Measurements from ENCODE around the gene ATG5. TPM values are rescaled to one million over a fixed set of nuclear protein-coding genes. Genes with fewer than 3 reads are reported as not detected.

ATG5 gene
- total RNA-seq, 4 donors from 2014 or later = 25.3 to 47.8 (median 35.2) TPM

DNA sequence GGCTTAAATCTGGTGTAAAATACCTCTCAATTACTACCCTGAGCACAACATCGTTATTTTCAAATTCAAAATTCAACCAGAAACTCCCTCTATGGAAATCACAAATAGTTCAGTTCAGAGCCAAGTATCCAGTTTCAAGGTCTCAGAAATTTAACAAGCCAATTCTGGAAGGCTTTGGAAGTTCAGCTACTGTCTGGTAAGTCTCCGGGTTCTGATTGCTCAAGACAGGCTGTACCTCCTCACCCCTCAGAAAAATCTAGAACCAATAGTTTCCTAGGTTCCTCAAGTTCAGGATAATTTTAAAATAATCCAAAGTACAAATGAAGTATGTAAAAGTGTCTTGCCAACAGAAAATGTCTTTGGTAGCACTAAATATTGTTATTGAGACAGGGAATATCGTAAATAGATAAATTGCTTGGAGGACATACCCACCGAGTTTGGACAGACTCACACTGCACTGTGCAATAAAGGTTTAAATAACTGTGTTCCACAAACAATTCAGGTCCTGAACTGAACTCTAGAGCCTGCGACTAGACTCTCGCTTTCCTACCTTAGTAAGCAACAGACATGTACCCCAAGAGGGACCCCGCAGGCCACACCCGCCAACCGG, 729 bp downstream of the ATG5 start:
- H3K9me3 ChIP-seq = no peaks in the 10 kb centered on the region
- no peak for DNase-seq (ENCODE audit: extremely low spot score)
- intact Hi-C loops (cut with DNase I) = loop anchor here (10.0 kb wide), 2 partner anchors 330 to 1460 kb away; no protein-coding TSS in a partner anchor
- H3K27me3 ChIP-seq = no peaks in the 10 kb centered on the region
- 8% methylated on average over 9 of the region's 9 CpGs for WGBS
- TF ChIP-seq POLR2A (IDR thresholded peaks at IDR 0.05; ENCODE audit: low read depth) (no peak), EP300 (IDR thresholded peaks at IDR 0.05) (no peak), POLR2AphosphoS5 (IDR thresholded peaks at IDR 0.05) (no peak)
- TF ChIP-seq, protein P1, sequence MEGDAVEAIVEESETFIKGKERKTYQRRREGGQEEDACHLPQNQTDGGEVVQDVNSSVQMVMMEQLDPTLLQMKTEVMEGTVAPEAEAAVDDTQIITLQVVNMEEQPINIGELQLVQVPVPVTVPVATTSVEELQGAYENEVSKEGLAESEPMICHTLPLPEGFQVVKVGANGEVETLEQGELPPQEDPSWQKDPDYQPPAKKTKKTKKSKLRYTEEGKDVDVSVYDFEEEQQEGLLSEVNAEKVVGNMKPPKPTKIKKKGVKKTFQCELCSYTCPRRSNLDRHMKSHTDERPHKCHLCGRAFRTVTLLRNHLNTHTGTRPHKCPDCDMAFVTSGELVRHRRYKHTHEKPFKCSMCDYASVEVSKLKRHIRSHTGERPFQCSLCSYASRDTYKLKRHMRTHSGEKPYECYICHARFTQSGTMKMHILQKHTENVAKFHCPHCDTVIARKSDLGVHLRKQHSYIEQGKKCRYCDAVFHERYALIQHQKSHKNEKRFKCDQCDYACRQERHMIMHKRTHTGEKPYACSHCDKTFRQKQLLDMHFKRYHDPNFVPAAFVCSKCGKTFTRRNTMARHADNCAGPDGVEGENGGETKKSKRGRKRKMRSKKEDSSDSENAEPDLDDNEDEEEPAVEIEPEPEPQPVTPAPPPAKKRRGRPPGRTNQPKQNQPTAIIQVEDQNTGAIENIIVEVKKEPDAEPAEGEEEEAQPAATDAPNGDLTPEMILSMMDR (IDR thresholded peaks at IDR 0.05) = no peak
- H3K27ac ChIP-seq (replicated peaks in 1 of 4) = peak overlapping the region; percentile 88 to 92 (median 90)
- H3K36me3 ChIP-seq = no peaks in the 10 kb centered on the region
- H3K4me1 ChIP-seq = peaks cover 11 to 19% (median 15%) of the 10 kb centered on the region in 4 donors
- H3K4me3 ChIP-seq = peak overlapping the region; percentile 87 to 90 (median 88)

DNA sequence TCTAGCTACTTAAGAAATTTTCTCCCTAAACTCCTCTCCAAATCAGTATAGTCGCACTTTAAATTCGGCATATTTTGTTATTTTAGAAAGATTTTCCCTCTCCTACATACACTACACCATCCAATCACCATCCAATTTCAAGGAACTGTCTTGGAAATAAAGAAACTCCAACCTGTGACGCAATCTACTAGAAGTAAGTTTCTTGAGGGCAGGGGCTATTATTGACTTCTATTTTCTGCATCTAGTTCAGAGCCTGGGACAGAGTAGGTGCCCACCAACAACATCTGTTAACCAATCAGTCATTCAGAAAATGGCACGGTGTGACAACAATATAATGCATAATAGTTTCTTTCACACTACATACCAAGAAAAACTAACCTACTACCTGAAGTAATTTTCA, 3.6 kb downstream of the ATG5 start:
- Histone ChIP-seq H3K4me1 (peaks cover 14 to 24% (median 21%) of the 10 kb centered on the region in 4 donors), H3K9me3 (no peaks in the 10 kb centered on the region), H3K36me3 (no peaks in the 10 kb centered on the region), H3K4me3 (no peak overlapping the region), H3K27me3 (no peaks in the 10 kb centered on the region), H3K27ac (replicated peaks in 1 of 4) (no peak overlapping the region)
- intact Hi-C loops (cut with DNase I) = loop anchor here (10.0 kb wide), 2 partner anchors 327 to 1457 kb away; no protein-coding TSS in a partner anchor
- no peak for DNase-seq (ENCODE audit: extremely low spot score)
- TF ChIP-seq EP300 (IDR thresholded peaks at IDR 0.05) = no peak
- TF ChIP-seq POLR2AphosphoS5 (IDR thresholded peaks at IDR 0.05) = no peak
- no peak for TF ChIP-seq POLR2A (IDR thresholded peaks at IDR 0.05; ENCODE audit: low read depth)
- TF ChIP-seq, protein P1 (IDR thresholded peaks at IDR 0.05) = no peak
- 98% methylated on average over 4 of the region's 4 CpGs for whole genome bisulfite sequencing

DNA sequence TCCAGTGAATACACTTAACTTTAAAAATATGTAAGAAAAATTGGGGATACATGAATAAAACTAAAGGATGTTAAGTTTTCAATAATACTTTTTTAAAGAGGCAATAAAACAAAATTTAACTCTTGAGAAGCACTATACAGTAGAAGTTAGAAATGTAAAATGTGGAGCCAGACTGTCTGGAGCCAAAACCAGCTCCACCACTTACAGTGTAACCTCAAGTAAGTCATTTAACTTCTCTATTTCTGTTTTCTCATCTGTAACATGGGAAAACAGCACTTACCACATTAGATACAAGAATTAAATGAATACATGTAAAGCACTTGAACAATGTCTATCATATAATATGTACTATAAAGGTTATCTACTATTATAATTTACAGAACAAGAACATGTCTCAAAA, 6.7 kb downstream of the ATG5 start:
- DNase-seq (ENCODE audit: extremely low spot score) = no peak
- intact Hi-C loops (cut with DNase I) = no loop called here
- no peak for TF ChIP-seq EP300 (IDR thresholded peaks at IDR 0.05)
- TF ChIP-seq, protein P1 (IDR thresholded peaks at IDR 0.05) = no peak
- no peak for TF ChIP-seq POLR2AphosphoS5 (IDR thresholded peaks at IDR 0.05)
- TF ChIP-seq POLR2A (IDR thresholded peaks at IDR 0.05; ENCODE audit: low read depth) = no peak
- Histone ChIP-seq H3K4me3 (no peak overlapping the region), H3K4me1 (peaks cover 4 to 14% (median 12%) of the 10 kb centered on the region in 4 donors), H3K36me3 (peaks cover 0 to 15% (median 11%) of the 10 kb centered on the region in 4 donors), H3K27ac (replicated peaks in 1 of 4) (no peak overlapping the region), H3K9me3 (no peaks in the 10 kb centered on the region), H3K27me3 (no peaks in the 10 kb centered on the region)

DNA sequence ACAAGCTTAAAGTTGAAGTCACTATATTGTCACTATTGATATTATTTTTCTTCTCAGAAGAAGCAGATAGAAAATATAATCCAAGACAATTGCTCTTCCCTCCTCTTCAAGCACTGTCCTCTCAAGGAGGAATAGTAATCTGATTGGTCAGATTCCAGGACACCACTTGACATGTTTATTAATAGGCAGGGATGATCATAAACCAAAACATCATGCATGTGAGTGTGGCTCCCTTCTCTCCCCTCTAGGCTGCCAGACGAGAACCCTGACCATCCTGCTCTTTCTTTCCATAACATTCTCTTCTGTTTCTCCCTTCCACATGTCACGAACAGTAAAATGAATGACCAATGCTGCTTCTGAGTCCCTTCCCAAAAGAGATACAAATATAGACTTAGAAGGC, 7.5 kb downstream of the ATG5 start:
- Histone ChIP-seq H3K4me3 (no peak overlapping the region), H3K9me3 (no peaks in the 10 kb centered on the region), H3K4me1 (peaks cover 0 to 11% (median 7%) of the 10 kb centered on the region in 4 donors), H3K36me3 (peaks cover 0 to 21% (median 13%) of the 10 kb centered on the region in 4 donors), H3K27me3 (no peaks in the 10 kb centered on the region), H3K27ac (replicated peaks in 1 of 4) (no peak overlapping the region)
- no peak for TF ChIP-seq POLR2A (IDR thresholded peaks at IDR 0.05; ENCODE audit: low read depth)
- TF ChIP-seq POLR2AphosphoS5 (IDR thresholded peaks at IDR 0.05) = no peak
- TF ChIP-seq EP300 (IDR thresholded peaks at IDR 0.05) = no peak
- DNase-seq (ENCODE audit: extremely low spot score) = no peak
- intact Hi-C loops (cut with DNase I) = no loop called here
- WGBS = 49% methylated on average over 2 of the region's 2 CpGs

DNA sequence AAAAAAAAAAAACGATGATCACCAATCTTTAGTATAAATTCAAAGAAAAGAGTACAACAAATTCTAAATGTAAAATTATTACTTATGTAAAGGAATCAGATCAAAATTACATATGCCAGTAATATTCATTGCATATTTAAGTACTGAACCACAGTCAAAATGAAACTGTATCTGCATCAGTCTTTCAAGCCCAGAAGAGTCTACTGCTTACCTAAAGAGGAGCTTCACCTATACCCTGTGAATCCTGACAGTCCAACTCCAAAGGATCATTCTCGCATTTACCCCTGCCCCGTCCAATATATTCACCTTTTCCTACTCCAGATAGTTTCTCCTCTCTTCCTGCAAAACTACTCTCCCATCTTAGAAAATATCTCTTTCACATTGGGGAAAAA, 9.2 kb downstream of the ATG5 start:
- TF ChIP-seq, protein P1 (IDR thresholded peaks at IDR 0.05) = no peak
- TF ChIP-seq POLR2AphosphoS5 (IDR thresholded peaks at IDR 0.05) = no peak
- TF ChIP-seq POLR2A (IDR thresholded peaks at IDR 0.05; ENCODE audit: low read depth) = no peak
- TF ChIP-seq EP300 (IDR thresholded peaks at IDR 0.05) = no peak
- Histone ChIP-seq H3K27ac (replicated peaks in 1 of 4) (no peak overlapping the region), H3K36me3 (peaks cover 0 to 35% (median 14%) of the 10 kb centered on the region in 4 donors), H3K9me3 (no peaks in the 10 kb centered on the region), H3K4me1 (peaks cover 0 to 11% (median 7%) of the 10 kb centered on the region in 4 donors), H3K27me3 (no peaks in the 10 kb centered on the region), H3K4me3 (no peak overlapping the region)
- DNase-seq (ENCODE audit: extremely low spot score) = no peak
- 92% methylated on average over 3 of the region's 3 CpGs for WGBS
- intact Hi-C loops (cut with DNase I) = no loop called here
